GM21619 (cell line): ENCODE measurements around the gene KCNQ2.

Experiments used
- ATAC-seq: cut with Tn5 transposase; IDR thresholded peaks from one replicate; pipeline ENCODE4 v1.9.1; 2021; ENCODE audit not compliant: unreplicated experiment

KCNQ2 gene

DNA sequence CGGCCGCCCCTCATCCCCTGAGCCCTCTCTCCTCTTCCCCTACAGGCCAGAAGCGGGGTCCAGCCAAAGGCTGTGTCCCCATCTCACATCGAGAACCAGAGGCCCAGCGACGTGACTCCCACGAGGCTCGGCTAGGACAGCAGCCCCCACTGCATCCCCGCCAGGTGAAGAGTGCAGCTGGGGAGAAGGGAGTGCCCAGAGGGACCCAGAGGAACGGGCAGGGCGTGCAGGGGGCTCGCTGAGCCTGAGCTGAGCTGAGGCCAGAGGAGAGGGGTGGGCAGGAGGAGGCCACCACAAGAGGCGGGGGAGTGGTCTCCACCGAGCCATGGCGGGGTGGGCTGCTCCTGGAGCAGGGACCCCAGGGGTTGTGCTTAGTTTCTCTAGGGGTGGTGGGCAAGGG is 32.6 kb downstream of the KCNQ2 start:
- ATAC-seq = no peak

DNA sequence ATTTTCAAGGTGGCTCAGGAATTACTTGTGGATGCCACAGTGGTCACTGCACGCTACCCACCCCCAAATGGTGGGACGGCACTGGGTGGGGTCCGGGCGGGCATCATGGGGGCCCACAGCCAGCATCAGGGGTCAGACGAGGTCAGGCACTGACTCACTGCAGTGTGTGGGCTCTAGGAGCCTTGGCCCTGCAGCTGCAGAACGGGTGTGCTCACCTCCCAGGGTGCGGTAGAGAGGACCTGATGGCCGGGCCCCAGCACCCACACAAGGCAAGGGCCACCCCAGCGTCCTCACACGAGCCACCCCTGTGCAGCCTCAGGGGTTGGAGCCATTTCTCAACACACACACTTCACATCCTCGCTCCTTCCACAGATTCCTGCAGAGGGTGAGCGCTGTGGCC is 34.3 kb downstream of the KCNQ2 start:
- no peak for ATAC-seq

DNA sequence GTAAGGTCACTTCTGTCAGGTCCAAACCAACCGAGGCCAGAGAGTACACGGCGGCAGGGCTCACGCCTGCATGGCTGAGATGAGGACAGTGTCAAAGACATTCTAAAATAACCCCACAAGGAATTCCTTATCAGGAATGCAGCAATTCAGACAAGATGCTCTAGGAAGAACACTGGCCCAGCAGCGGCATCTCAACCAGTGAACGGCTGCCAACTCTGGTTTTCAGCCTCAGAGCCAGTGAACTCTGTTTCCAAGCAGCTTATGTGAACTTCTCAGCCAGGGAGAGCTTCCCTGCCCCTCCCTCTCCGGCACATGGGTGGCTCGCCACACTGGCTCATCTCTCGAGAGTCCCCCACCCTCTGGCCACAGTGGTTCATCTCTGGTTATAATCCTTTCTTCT is 36.9 kb downstream of the KCNQ2 start:
- ATAC-seq = no peak

DNA sequence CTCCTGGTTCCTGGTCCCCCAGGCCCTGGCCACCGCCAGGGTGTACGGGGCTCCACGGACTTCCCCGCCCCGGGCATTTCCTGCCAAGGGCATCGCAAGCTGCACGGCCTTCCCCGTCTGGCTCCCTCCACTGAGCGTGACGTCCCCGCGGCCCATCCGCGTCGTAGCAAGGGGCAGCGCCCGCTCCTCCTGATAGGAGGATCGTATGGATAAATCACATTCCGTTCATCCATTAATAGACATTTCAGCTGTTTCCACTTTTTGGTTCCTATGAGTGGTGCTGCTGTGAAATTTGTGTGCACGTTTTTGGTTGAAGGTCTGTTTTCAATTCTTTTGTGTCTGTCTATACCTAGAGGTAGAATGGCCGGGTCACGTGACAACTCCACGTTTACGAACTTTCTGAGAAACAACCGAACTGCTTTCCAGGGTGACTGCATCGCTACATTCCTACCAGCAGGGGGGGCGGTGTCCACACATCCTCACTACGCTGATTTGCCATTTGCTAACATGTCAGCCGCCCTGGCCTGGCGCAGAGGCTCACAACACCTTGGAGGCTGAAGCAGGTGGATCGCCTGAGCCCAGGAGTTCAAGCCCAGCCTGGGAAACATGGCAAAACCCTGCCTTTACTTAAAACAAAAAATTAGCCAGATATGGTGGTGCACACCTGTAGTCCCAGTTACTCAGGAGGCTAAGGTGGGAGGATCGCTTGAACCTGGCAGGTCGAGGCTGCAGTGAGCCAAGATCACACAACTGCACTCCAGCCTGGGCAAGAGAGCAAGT is 37.7 kb downstream of the KCNQ2 start:
- ATAC-seq = no peak

DNA sequence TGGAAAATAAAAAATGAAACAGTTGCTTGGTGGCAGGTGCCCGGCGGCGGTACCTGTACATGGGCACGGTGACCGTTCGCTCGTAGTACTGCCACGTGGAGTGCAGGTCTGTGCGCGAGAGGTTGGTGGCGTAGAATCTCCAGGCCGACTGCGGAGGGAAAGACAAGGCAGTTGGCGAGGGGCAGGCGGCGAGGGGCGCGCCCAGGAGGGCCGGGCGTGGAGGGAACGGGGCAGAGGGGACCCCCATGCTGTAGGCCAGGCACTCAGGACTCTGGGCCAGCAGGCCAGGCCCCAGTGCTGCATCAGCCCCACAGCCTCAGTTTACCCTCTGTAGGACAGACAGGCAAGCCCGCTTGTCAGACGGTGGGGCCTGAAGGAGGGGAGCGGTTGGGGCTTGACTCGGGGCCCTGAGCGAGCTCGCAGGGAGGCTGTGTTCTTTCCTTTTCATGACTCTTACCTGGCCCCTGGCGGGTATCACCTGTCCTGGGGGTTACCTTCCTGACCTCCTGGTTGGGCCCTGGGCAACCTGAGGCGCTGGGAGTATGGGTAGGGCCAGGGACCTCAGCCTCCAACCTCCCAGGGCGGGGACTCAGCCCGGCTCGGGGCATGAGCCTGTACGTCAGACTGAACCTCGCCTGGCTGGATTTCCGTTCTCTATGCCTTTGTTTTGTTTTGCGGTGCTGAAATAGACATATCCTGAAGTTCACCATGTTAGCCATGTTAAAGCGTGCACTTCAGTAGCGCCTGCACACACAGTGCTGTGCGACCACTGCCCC is 38.5 kb downstream of the KCNQ2 start:
- no peak for ATAC-seq

DNA sequence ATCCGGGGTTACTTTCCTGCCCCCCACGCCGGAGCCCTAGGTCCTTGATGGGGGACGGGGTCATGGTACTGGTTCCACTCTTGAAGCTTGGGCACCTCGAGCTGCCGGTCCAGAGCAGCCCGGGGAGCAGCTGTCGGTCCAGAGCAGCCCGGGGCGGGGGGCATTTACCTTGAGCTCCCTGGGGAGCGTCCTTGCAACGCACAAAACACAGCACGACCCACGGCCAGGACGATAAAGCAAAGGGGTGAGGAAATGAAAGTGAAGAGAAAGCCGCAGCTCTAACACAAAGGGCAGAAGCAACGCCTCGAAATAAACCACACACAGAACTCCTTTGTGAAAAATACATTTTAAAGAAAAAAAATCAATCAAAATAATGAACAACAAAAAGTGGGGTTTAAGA is 39.1 kb downstream of the KCNQ2 start:
- ATAC-seq = no peak

DNA sequence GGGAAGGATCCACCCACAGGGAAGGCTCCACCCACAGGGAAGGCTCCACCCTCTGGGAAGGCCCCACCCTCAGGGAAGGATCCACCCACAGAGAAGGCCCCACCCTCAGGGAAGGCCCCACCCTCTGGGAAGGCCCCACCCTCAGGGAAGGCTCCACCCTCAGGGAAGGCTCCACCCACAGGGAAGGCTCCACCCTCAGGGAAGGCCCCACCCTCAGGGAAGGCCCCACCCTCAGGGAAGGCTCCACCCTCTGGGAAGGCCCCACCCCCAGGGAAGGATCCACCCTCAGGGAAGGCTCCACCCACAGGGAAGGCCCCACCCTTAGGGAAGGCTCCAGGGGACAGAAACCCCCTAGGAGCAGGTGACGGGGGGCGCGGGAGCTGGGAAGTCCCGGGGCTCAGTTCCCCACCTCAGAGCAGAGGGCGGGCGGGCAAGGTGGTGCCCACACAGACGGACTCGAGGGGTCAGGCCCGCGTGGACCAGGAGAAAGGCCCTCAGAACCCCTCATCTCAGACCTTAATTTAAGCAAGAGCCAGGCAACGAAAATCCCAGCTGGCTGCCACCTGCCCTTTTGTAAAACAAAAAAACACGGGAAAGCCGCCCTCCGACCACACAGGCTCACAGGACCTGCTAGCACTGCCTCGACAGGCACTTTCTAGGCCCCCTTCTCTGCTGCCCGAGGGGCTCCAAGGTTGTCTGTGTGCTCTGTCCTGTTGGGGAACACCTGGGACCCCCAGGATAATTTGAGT is 39.7 kb downstream of the KCNQ2 start:
- no peak for ATAC-seq

DNA sequence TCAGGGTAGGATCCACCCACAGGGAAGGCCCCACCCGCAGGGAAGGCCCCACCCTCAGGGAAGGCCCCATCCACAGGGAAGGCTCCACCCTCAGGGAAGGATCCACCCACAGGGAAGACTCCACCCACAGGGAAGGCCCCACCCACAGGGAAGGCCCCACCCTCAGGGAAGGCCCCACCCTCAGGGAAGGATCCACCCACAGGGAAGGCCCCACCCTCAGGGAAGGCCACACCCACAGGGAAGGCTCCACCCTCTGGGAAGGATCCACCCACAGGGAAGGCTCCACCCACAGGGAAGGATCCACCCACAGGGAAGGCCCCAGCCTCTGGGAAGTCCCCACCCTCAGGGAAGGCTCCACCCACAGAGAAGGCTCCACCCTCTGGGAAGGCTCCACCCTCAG is 40.5 kb downstream of the KCNQ2 start:
- ATAC-seq = no peak

DNA sequence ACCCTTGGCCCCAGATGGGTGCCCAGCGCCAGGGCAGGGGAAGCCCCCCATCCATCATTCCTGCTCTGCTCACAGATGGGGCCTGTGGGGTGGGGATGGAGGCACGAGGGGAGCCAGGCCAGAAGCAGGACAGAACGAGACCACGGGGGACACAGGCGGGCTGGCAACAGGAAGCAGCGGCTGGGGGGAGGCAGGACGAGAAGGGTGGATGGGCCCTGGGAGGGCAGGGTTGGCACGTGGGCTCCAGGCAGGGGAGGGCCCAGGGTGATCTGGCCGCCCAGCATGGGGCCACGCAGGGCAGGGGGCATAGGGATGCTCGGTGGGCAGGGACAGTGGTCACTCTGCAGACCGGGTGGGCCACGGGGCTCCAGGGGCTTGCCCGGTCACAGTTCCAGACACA is 41.6 kb downstream of the KCNQ2 start:
- no peak for ATAC-seq

DNA sequence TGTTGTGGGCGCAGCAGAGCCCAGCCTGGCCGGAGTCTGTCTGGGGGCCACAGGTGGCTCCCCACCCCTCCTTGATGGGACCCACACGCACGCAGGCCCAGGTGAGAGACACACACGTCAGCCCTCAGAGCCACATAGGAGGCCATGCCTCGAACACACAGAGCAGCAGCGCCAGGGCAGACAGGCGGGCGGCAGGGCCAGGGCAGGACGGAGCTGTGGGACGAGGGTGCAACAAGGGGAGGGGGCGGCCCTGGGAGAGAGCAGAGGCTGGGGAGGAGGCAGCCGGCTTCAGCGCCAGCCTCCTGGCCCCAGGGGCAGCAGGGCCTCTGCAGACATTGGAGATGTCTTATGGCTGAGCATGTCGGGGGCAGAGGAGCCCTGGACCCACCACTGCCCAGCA is 42.5 kb downstream of the KCNQ2 start:
- ATAC-seq = no peak

DNA sequence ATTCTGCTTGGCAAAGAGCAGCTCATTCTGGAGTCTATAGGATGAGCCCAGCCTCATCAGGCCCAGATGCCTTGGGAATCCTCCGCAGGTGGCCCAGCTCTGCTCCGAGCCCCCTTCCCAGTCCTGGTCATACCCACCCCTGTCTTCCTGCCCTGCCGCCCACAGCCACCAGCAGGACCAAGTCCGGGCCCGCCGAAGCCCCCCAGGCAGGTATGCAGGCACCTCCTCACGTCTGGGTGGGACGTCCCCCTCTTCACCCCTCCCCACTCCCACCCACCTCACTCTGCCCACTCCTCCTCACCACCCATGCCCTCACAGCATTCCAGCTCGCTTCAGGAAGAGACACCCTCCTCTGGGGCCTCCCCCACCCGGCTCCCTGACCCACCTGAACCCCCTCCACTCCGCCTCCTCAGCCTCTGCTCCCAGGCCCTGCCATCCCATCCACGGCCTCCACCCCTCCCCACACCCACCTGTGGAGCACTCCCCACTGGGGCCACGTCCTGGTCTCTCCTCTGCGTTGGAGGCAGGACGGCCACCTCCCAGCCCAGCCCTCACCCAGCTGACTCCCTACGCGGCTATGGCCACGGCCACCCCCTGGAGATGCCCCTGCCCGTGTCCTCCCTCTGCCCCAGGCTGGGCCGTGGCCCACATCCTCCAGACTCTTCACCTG is 43.4 kb downstream of the KCNQ2 start:
- no peak for ATAC-seq

DNA sequence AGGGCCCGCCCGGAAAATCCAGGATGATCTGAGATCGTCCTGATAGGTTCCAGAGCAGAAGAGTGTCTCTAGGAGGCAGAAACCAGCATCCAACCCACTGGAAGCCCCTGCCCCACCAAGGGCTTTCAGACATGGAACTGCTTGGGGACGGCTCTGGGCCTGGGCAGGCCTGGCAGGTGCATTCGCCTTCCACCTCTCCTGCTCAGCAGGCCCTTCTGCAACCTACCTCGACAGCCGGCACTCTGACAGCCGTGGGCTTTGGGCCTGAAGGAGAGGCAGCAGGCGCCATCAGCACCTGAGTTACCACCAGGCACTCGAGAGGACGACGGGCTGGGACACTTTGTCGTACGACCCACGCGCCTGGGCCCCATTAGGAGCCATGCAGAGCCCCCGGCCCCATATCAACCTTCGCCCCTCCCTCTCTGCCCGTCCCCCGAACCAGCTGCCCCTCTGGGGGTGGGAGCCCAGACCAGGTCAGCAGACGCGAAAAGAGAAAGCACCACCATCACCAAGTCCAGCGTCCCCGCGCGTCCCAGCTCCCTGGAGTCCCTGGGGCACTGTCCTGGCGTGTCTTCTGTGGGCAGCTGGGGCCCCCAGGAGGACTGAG is 44.6 kb downstream of the KCNQ2 start:
- no peak for ATAC-seq

DNA sequence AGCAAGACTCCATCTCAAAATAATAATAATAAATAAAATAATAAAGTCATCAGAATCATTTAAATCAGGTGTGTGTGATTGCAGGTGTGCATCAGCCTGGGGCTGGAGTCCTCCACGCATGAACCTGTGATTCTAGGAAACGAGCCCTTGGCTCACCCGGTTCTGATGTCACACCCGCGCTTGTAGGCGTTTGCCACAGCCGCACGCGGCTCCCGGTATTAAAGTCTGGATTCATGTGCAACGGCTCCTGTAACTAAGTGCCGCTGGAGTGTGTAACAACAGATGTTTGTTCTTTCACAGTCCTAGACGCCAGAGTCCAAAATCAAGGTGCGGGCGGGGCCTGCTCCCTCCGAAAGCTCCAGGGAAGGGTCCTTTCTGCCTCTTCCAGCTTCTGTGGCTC is 45.2 kb downstream of the KCNQ2 start:
- ATAC-seq = no peak

DNA sequence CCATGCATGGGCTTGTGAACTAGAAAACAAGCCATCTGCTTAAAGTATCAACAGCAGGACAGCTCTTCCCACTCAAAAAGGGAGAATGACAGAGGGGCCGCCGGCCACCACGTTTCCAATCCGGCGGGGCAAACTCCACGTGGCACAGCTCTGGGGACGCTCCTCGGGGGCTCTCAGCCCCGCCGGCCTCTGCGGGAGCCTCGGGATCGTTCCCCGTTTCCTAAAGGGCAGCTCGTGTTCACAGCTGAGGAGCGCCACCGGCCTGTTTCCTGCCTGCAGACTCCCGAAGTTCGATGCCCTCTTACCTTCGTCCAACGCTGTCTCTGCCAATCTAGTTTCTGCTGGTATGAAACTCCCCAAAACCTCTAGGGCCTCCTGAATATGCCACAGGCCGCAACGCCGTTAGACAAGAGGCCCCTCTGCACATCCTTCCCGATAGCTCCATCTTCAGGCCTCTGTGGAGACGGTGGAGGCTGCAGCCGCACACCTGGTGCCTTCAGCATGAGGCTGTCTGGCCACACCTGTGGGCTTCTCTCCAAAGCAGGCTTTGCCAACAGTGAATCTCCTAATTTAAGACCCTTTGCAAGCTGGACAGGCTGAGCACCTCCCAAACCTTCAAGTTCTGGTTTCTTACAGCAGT is 46.5 kb downstream of the KCNQ2 start:
- no peak for ATAC-seq

DNA sequence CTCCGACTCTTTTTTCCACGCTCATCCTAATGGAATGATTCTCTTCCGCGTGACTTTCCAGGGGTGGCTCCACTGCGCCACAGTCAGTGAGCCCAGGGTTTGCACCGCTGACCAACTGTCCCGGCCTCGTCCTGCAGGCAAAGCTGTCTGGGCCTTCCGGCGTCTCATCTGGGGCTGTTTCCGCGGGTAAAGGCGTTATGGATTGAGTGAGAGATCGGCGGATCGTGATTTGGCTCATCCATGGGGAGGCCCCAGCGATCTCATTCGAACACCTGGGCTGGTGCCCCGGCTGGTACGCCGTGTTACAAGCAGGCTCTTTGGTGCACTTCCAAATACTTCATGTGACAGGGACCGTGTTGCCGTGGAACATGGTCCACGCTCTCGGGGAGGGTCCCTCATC is 47.8 kb downstream of the KCNQ2 start:
- no peak for ATAC-seq

DNA sequence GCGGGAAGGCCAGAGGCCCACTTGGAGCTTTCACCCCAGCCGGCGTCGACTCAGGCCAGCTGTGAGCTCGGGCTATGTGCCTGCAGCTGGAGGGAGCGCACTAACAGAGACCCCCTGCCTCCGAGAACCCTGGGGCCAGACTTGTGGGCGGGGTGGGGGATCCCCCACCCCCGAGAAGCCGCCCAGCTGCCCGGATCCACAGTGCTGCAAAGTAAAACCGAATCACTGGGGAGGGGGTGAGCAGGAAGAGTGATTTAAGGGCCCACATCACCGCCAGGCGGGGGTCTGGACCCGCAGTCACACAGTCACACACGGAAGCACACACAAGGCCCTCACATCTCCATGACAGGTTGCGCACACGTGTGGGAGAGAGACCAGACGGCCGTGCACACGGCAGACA is 48.7 kb downstream of the KCNQ2 start:
- no peak for ATAC-seq

DNA sequence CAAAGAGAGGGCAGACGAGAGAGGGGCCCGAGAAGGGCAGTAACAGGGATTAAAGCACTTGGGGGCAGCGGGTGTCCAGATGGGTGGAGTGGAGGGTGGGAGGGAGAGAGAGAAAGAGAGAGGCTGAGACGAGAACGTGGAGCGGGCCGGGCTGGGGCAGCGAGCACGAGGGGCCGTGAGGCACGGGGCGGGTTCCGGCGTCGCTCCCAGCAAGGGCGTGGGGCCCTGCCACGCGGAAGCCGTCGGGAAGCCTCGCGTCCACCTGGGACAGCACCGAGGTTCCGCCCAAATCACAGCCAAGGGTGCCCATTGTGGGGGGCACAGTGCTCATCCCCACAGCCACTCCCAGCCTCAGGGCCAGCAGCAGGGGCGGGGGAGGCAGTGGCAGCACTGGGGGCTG is 49.8 kb downstream of the KCNQ2 start:
- no peak for ATAC-seq

DNA sequence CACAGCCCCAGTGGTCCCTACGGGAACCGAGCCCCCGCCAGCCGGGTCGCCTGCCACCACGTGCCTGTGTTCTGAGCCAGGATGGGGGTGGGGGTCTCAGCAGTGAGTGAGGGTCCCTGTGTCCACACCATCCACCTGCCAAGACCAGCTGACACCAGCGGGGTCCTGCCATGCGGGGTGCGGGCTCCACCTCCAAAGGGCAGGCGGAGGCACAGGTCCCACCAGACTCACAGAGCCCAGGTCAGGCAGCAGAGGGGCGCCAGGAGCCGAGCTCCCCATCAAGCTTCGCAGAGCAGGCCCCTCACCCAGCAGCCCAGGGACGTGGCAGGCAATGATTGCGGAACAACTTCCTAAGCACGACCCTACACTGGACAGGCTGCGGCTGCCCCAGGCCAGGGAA is 50.5 kb downstream of the KCNQ2 start:
- ATAC-seq = no peak

DNA sequence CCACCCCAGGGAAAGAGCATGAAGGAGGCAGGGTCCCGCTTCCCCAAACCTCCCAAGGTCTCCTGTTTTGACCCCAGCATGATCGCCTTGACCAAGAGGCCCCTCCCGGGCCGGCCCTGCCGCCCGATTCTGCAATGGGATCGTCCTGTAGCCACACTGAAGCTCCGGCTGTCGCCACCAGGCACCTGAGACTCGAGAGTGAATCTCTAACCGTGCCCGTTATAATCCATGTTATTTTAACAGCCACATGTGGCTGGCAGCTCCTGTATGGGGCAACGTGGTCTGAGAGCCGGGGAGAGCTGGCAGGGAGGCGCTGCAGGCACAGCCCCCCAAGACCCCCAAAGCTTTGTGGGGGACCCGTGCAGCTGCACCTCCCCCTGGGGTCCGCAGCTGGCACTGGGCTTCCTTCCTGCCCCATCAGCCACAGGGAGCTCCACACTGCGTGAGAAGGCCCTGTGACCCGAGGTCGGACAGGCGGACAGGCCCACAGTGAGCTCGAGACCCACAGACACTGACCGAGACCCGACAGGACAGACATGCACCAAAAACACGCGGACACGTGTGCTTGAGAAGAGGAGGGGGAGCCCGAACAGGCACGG is 51.3 kb downstream of the KCNQ2 start:
- ATAC-seq = no peak
